ENCODE measurements around the gene F2RL1.

DNA sequence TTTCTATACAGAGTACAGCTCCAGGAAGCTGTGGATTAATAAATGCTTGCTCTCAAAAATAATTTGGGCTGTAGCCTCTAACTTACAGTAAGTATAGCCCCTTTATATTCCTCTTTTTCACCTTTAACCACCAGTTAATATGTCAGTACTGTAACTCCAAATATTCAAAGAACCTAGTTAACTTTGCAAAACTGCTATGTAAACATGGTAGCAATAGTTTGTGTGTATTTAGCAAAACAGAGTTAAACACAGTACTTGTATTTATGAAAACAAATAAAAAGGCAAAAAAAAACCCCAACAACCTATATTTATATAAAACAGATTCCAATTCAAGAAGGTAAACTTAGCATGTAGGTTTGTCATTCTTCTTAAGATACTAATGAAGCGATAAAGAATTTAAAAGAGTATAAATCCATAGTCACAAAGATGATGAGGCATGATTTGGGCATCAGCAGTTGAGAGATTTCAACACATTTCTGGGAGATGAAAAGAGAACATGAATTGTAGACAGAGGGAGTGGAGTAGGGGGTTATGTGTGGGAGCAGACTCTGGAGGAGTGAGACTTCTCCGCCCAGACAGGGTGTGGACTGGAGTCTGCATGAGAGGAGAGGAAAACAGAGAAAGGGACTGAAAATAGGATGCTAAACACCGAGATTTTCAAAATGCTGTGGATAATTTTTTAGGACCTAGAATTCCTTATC is 47.0 kb upstream of the F2RL1 start:
- TF ChIP-seq CTCF (conservative IDR thresholded peaks at IDR 0.05; ENCODE audit: low read depth in 2 of 2) (no peak), JUNB (IDR thresholded peaks at IDR 0.05; ENCODE audit: unreplicated experiment) (no peak), EZH2 (IDR thresholded peaks at IDR 0.05; ENCODE audit: low read depth, unreplicated experiment) (no peak), POLR2AphosphoS5 (IDR thresholded peaks at IDR 0.05; ENCODE audit: low read depth) (no peak)
